A673 (cell line): ENCODE measurements around the gene SLC9C2. TPM values are rescaled to one million over a fixed set of nuclear protein-coding genes. Genes with fewer than 3 reads are reported as not detected.
A peak's percentile ranks its signal among the peaks of the same experiment; 100 is the strongest.
"Not testable (repeated sequence)": the region's sequence is repeated elsewhere in the genome, so short reads cannot be mapped to it uniquely, and the experiment has no call there.

Experiments used
- Bru-seq: library from RNA; stranded (reverse); fragments of 400-500 nt; gene quantifications from one replicate; lab custom pipeline; 2021; lab: Mats Ljungman, UMichigan
- BruChase-seq, 2 experiments: library from RNA; stranded (reverse); fragments of 400-500 nt; gene quantifications; one replicate each; lab custom pipeline; 2021; lab: Mats Ljungman, UMichigan
- BruUV-seq: library from RNA; stranded (reverse); fragments of 400-500 nt; replicated peaks from 2 replicates; lab custom pipeline; 2021; lab: Mats Ljungman, UMichigan
- CTCF ChIA-PET: fragments of 300-600 bp; sonication (Branson Sonifier 250); formaldehyde crosslinking; loops from one replicate; lab custom pipeline; 2022; ENCODE audit warnings: antibody characterized with exemption; lab: Charles Lee
- POLR2A ChIA-PET: fragments of 300-600 bp; sonication (Branson Sonifier 250); formaldehyde crosslinking; loops from one replicate; lab custom pipeline; 2022; ENCODE audit warnings: antibody characterized with exemption; ENCODE audit not compliant: low non-redundant PET; lab: Charles Lee
- DNase-seq: peaks from one replicate; pipeline ENCODE4 v3.0.0-alpha.2; 2015; ENCODE audit warnings: low spot score
- H3K27ac ChIP-seq: fragments of 200-600 bp; sonication (generic); 2 replicates; pipeline ENCODE4 v1.5.1; 2016; ENCODE audit warnings: mixed run types, low read depth, mild to moderate bottlenecking, mixed read lengths, antibody characterized with exemption, low read length; ENCODE audit not compliant: poor library complexity, severe bottlenecking
- H3K27me3 ChIP-seq: fragments of 200-600 bp; sonication (generic); replicated peaks from 2 replicates; pipeline ENCODE4 v1.6.1; 2017; ENCODE audit warnings: mixed run types, low read depth, mild to moderate bottlenecking, mixed read lengths, antibody characterized with exemption, low read length; ENCODE audit not compliant: insufficient read depth, poor library complexity
- H3K36me3 ChIP-seq: fragments of 200-600 bp; sonication (generic); 2 replicates; pipeline ENCODE4 v1.6.1; 2016; ENCODE audit warnings: mixed run types, mild to moderate bottlenecking, mixed read lengths, antibody characterized with exemption, low read length; ENCODE audit not compliant: insufficient read depth, poor library complexity, severe bottlenecking
- H3K4me1 ChIP-seq: fragments of 200-600 bp; sonication (generic); 2 replicates; pipeline ENCODE4 v1.6.1; 2017; ENCODE audit warnings: mixed run types, mild to moderate bottlenecking, mixed read lengths, antibody characterized with exemption, low read length; ENCODE audit not compliant: insufficient read depth, poor library complexity, severe bottlenecking
- H3K4me3 ChIP-seq: fragments of 200-600 bp; sonication (generic); 2 replicates; pipeline ENCODE4 v1.5.1; 2016; ENCODE audit warnings: low read depth, mixed run types, mild to moderate bottlenecking, mixed read lengths, low read length; ENCODE audit not compliant: poor library complexity, severe bottlenecking
- H3K9me3 ChIP-seq: fragments of 200-600 bp; sonication (generic); 2 replicates; pipeline ENCODE4 v1.6.1; 2016; ENCODE audit warnings: mixed run types, low read depth, mild to moderate bottlenecking, mixed read lengths, antibody characterized with exemption, low read length; ENCODE audit not compliant: poor library complexity, severe bottlenecking
- CTCF ChIP-seq: fragments of 300-800, 200-600 bp; sonication (generic); conservative IDR thresholded peaks from 2 replicates; pipeline ENCODE4 v1.5.1; 2017; ENCODE audit warnings: low read depth, mild to moderate bottlenecking, antibody characterized with exemption, low read length, moderate library complexity, mixed read lengths
- EZH2 ChIP-seq: fragments of 200-600 bp; sonication (generic); IDR thresholded peaks from 2 replicates; pipeline ENCODE4 v1.6.1; 2017; ENCODE audit warnings: borderline replicate concordance, low read depth, mild to moderate bottlenecking, mixed read lengths, antibody characterized with exemption, low read length; ENCODE audit not compliant: poor library complexity, severe bottlenecking
- intact Hi-C: fragments of 100-400 bp; cut with micrococcal nuclease; formaldehyde crosslinking; loops from one replicate; pipeline ENCODE4 v1.10.0; 2022; ENCODE audit not compliant: unreplicated experiment
- long read RNA-seq: library from polyadenylated mRNA; stranded (forward); transcript quantifications from one replicate; pipeline ENCODE4 v2.0.0, GENCODE V29; 2022
- total RNA-seq: library from RNA; stranded (reverse); gene quantifications from 2 replicates; pipeline ENCODE4 v1.2.3, GENCODE V29; 2021

Gene SLC9C2
- total RNA-seq (not detected in 2 replicates), Bru-seq, nascent RNA (percentile 7 among the genes with signal in this experiment), BruChase-seq, experiment 1, labeled RNA remaining after a 2-hour chase (percentile 6 among the genes with signal in this experiment), BruChase-seq, experiment 2, labeled RNA remaining after a 6-hour chase (percentile 6 among the genes with signal in this experiment)
- long read RNA-seq, result 0 reads

DNA sequence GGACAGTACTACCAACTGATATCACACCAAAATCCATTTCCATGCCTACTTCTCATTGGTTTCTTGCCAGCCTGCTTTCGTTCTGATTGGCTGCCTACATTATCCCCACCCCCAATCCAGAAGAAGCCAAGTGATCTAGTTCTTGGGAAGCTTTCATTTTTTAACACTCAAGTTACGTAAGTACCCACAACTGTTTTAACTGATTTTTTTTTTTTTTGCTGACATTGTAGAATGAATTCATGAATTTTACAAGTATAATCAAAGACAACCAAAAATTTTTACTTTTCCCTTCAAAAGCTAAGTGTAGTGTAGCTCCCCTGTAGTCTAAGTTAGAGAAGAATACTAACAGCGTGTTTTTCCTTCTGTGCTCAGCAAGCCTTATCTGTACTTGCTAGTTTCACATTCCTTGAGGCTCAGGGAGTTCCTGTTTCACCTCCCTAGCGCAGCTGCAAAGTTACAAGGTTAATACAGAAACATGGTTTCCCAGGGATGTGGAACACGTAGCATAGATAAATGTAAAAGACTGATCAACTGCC is at the start of gene SLC9C2:
SLC9C2 (minus strand) TSS at position 17 of the 536 bp plus-strand sequence. CDS start 1,296 bp downstream, outside the sequence.
- Histone ChIP-seq H3K36me3 (no peaks in the 10 kb centered on the region), H3K4me3 (no peak within 1 kb of the TSS), H3K27me3 (no peaks in the 10 kb centered on the region), H3K4me1 (no peaks in the 10 kb centered on the region), H3K9me3 (no peaks in the 10 kb centered on the region), H3K27ac (no peak within 1 kb of the TSS)
- ChIA-PET POLR2A (no interaction called here), CTCF (no interaction called here)
- peak; percentile 21 for DNase-seq
- TF ChIP-seq CTCF, result no peak
- no peak for TF ChIP-seq EZH2
- BruUV-seq, result no TSS peak
- intact Hi-C loops, result loop anchor here (10.0 kb wide), 1 partner anchor 148 kb away; no protein-coding TSS in a partner anchor

DNA sequence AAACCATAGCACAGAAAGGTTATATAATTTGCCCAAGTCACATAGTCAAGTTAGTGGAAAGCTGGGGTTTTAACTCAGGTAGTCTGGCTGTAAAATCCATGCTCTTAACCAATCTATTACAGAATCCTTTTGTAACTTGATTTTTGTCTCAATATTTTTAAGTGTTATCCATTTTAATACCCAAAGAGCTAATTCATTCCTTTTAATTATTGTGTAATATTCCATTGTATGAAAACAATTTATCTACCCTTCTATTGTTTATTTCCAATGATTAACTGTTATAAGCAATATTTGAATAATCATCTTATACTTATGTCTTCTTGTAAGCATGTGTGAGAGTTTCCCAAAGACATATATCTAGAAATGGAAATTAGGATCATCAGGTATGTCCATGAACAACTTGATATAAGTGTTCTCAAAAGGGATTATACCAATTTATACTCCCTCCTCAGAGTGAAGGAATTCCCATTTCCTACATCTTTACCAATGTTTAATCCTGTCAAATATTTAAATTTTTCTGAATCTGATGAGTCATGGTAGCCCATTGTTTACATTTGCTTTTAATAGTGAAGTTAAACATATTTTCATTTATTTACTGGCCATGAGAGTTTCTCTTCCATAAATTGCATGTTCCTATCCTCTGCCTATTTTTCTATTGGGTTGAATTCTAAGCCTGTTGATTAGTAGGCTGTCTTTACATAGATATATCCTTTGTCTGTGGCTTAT is 46.2 kb upstream of the SLC9C2 start:
- intact Hi-C loops, result no loop called here
- H3K36me3 ChIP-seq, result no peaks in the 10 kb centered on the region
- H3K27ac ChIP-seq, result no peak overlapping the region
- CTCF ChIA-PET, result no interaction called here
- H3K27me3 ChIP-seq, result no peaks in the 10 kb centered on the region
- H3K4me3 ChIP-seq, result no peak overlapping the region
- TF ChIP-seq CTCF (no peak), EZH2 (no peak)
- H3K4me1 ChIP-seq, result no peaks in the 10 kb centered on the region
- POLR2A ChIA-PET, result no interaction called here
- BruUV-seq, result no TSS peak
- H3K9me3 ChIP-seq, result no peaks in the 10 kb centered on the region
- no peak for DNase-seq

- Histone ChIP-seq H3K27me3 (no peaks in the 10 kb centered on the region), H3K36me3 (no peaks in the 10 kb centered on the region), H3K27ac (no peak overlapping the region), H3K4me1 (no peaks in the 10 kb centered on the region), H3K9me3 (no peaks in the 10 kb centered on the region), H3K4me3 (no peak overlapping the region)
- POLR2A ChIA-PET, result no interaction called here
- CTCF ChIA-PET, result no interaction called here
- DNase-seq, result no peak
- intact Hi-C loops, result no loop called here
- no peak for TF ChIP-seq EZH2
- TF ChIP-seq CTCF, result no peak
- no TSS peak for BruUV-seq
Observed at GRCh38 chr1:173646656-173647055, 43.8 kb upstream of the SLC9C2 start.

DNA sequence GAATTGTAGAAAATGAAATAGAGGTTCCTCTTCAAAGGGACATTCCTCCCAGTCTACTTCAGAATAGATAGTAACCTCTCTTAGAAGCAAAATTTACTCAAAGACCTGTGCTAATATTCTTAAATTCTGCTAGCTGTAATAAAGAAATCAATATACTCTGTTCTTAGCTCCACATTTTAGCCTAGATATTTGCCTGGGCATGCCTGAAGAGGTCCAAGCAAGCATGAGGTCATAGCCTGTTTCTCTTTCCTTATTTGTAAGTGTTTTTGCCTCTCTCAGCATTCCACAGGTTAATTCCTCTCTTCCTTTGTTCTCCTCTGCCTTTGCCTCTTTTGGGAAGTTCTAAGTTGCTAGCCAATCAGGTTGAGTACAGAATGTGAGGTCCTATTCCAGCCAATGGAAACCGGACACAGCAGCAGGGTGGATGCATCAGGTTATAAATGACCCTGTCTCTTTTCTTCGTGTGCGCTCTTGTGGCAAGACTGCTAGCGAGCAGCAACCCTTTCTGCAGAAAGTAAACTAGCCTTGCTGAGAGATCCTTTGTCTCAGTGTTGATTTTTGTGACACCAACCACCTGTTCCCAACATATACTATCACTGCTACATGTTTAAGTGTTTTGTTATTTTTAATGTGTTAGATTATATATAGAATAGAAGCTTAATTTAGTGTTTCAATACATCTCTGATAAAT is 39.7 kb upstream of the SLC9C2 start:
- H3K4me3 ChIP-seq, intact Hi-C loops, H3K4me1 ChIP-seq, DNase-seq, POLR2A ChIA-PET, H3K9me3 ChIP-seq, H3K27me3 ChIP-seq, H3K36me3 ChIP-seq, H3K27ac ChIP-seq, BruUV-seq, CTCF ChIA-PET: not testable (repeated sequence)
